AG04450 (cell line): ENCODE data around the gene SLC39A13. TPM values are rescaled to one million over a fixed set of nuclear protein-coding genes. Genes with fewer than 3 reads are reported as not detected.

Experiments used
- CTCF ChIA-PET: fragments of 300-600, 350-600 bp; formaldehyde crosslinking; extraction: SDS; loops from one replicate; lab custom pipeline; 2022; ENCODE audit warnings: antibody characterized with exemption, inconsistent platforms; lab: Charles Lee
- POLR2A ChIA-PET: fragments of 350-600 bp; formaldehyde crosslinking; extraction: SDS; loops from one replicate; lab custom pipeline; 2021; ENCODE audit warnings: antibody characterized with exemption, inconsistent platforms; lab: Yijun Ruan, JAX
- DNase-seq: peaks from one replicate; pipeline ENCODE4 v3.0.0-alpha.2; 2011; ENCODE audit warnings: low read depth, low spot score
- H3K27ac ChIP-seq: one replicate; pipeline ENCODE4 v1.5.1; 2012; ENCODE audit warnings: low read depth, low read length, control low read depth
- H3K27me3 ChIP-seq: one replicate; pipeline ENCODE4 v1.6.0; 2012; ENCODE audit warnings: low read length; ENCODE audit not compliant: control insufficient read depth, insufficient read depth
- H3K4me3 ChIP-seq: 2 replicates; pipeline ENCODE4 v1.5.1; 2011; ENCODE audit warnings: mild to moderate bottlenecking, low read depth, low read length, control low read depth
- H3K9me3 ChIP-seq: 2 replicates; pipeline ENCODE4 v1.5.1; 2012; ENCODE audit warnings: low read length; ENCODE audit not compliant: control insufficient read depth, insufficient read depth
- CTCF ChIP-seq: IDR thresholded peaks from 2 replicates; pipeline ENCODE4 v1.5.1; 2011; ENCODE audit warnings: low read depth, low read length, control low read depth, inconsistent platforms
- polyA plus RNA-seq: library from polyadenylated mRNA; depleted of rRNA; stranded (reverse); fragments of >200 nt; gene quantifications from 2 replicates; pipeline ENCODE4 v1.2.3, GENCODE V29; 2011

Gene SLC39A13
- polyA plus RNA-seq, 1 experiment, result 54.4 TPM

GRCh38 chr11:47431356-47432083 is 23.1 kb downstream of the SLC39A13 start:
- CTCF ChIA-PET, result interaction anchor here (0.7 kb wide), 1 partner anchor 132 kb away, joined by 3 read pairs; no protein-coding TSS in a partner anchor
- no peak overlapping the region for H3K4me3 ChIP-seq
- POLR2A ChIA-PET, result no interaction called here
- no peaks in the 10 kb centered on the region for H3K27me3 ChIP-seq
- H3K27ac ChIP-seq, result no peak overlapping the region
- no peak for DNase-seq
- no peak for TF ChIP-seq CTCF
- no peaks in the 10 kb centered on the region for H3K9me3 ChIP-seq

- no peaks in the 10 kb centered on the region for H3K9me3 ChIP-seq
- no peaks in the 10 kb centered on the region for H3K27me3 ChIP-seq
- no peak overlapping the region for H3K4me3 ChIP-seq
- ChIA-PET POLR2A (interaction anchor here (0.7 kb wide), 1 partner anchor 249 kb away, joined by 6 read pairs; no protein-coding TSS in a partner anchor), CTCF (no interaction called here)
- H3K27ac ChIP-seq, result no peak overlapping the region
- DNase-seq, result no peak
- no peak for TF ChIP-seq CTCF
These were observed 24.8 kb downstream of the SLC39A13 start for GRCh38 chr11:47433157-47433556.

- Histone ChIP-seq H3K27me3 (no peaks in the 10 kb centered on the region), H3K9me3 (no peaks in the 10 kb centered on the region), H3K4me3 (no peak overlapping the region), H3K27ac (peak overlapping the region; percentile 21)
- ChIA-PET CTCF (interaction anchor here (0.6 kb wide), 1 partner anchor 27 kb away, joined by 5 read pairs; no protein-coding TSS in a partner anchor), POLR2A (no interaction called here)
- no peak for DNase-seq
- TF ChIP-seq CTCF, result no peak
These were observed 25.8 kb downstream of the SLC39A13 start for GRCh38 chr11:47434011-47434786.

- no peaks in the 10 kb centered on the region for H3K27me3 ChIP-seq
- POLR2A ChIA-PET, result interaction anchor here (0.7 kb wide), 1 partner anchor 31 kb away, joined by 3 read pairs; no protein-coding TSS in a partner anchor
- no peak overlapping the region for H3K4me3 ChIP-seq
- DNase-seq, result no peak
- no peaks in the 10 kb centered on the region for H3K9me3 ChIP-seq
- CTCF ChIA-PET, result no interaction called here
- TF ChIP-seq CTCF, result no peak
- H3K27ac ChIP-seq, result no peak overlapping the region
These were observed 27.3 kb downstream of the SLC39A13 start for GRCh38 chr11:47435687-47436086.
